MM.1S (cell line): ENCODE data around the gene CNR1.

Source experiments
- CTCF ChIP-seq: fragments of 300-600 bp; sonication (generic); IDR thresholded peaks from 2 replicates; pipeline ENCODE4 v1.5.1; 2016; ENCODE audit warnings: antibody characterized with exemption, low read length, mixed read lengths
- EZH2phosphoT487 ChIP-seq: fragments of 300-600 bp; sonication (generic); IDR thresholded peaks from 2 replicates; pipeline ENCODE4 v1.6.1; 2018; ENCODE audit warnings: antibody characterized with exemption, low read length

- TF ChIP-seq CTCF = no peak
- TF ChIP-seq EZH2phosphoT487 = no peak
Observed at GRCh38 chr6:88120635-88121034, 45.5 kb downstream of the CNR1 start.
